ENCODE results near the gene ATP8A1.

- TF ChIP-seq CTCF (IDR thresholded peaks at IDR 0.05): no peak
- TF ChIP-seq POLR2AphosphoS5 (IDR thresholded peaks at IDR 0.05): no peak
- no peak for TF ChIP-seq POLR2A (IDR thresholded peaks at IDR 0.05)
Observed at GRCh38 chr4:42396361-42396751, 260.5 kb downstream of the ATP8A1 start.
